Effector memory CD8-positive, alpha-beta T cell (primary cell): ENCODE data around the gene FMNL1.

Experiments used
- ATAC-seq: fragments of 150-1000 bp; cut with Tn5 transposase; replicated peaks from 2 replicates; pipeline ENCODE4 v1.10.0; 2021; ENCODE audit warnings: mild to moderate bottlenecking, moderate library complexity
- DNase-seq, 3 experiments: peaks; one replicate each; pipeline ENCODE4 v3.0.0; 2021
- H3K27ac Mint-ChIP-seq, 2 donors: one replicate each; pipeline ENCODE4 v1.8.0; 2022; ENCODE audit warnings: mild to moderate bottlenecking in 2 of 2, mixed read lengths in 2 of 2, moderate library complexity in 2 of 2
- H3K27me3 Mint-ChIP-seq, 2 donors: one replicate each; pipeline ENCODE4 v1.8.0; 2022; ENCODE audit warnings: mixed read lengths in 2 of 2
- H3K36me3 Mint-ChIP-seq: one replicate; pipeline ENCODE4 v1.8.0; 2022; ENCODE audit warnings: mild to moderate bottlenecking, moderate library complexity, mixed read lengths; ENCODE audit not compliant: insufficient read depth
- H3K4me1 Mint-ChIP-seq, 2 donors: one replicate each; pipeline ENCODE4 v1.8.0; 2022; ENCODE audit warnings: low read depth in 2 of 2, mixed read lengths in 2 of 2
- H3K4me3 Mint-ChIP-seq, 2 donors: one replicate each; pipeline ENCODE4 v1.8.0; 2022; ENCODE audit warnings: mild to moderate bottlenecking in 2 of 2, mixed read lengths in 2 of 2, moderate library complexity in 2 of 2
- H3K9me3 Mint-ChIP-seq, 2 donors: one replicate each; pipeline ENCODE4 v1.8.0; 2022; ENCODE audit warnings: mixed read lengths in 2 of 2
- total RNA-seq, 9 experiments: gene quantifications; one replicate each; lab custom pipeline; 2026; lab: John Stamatoyannopoulos, UW

The FMNL1 gene, protein sequence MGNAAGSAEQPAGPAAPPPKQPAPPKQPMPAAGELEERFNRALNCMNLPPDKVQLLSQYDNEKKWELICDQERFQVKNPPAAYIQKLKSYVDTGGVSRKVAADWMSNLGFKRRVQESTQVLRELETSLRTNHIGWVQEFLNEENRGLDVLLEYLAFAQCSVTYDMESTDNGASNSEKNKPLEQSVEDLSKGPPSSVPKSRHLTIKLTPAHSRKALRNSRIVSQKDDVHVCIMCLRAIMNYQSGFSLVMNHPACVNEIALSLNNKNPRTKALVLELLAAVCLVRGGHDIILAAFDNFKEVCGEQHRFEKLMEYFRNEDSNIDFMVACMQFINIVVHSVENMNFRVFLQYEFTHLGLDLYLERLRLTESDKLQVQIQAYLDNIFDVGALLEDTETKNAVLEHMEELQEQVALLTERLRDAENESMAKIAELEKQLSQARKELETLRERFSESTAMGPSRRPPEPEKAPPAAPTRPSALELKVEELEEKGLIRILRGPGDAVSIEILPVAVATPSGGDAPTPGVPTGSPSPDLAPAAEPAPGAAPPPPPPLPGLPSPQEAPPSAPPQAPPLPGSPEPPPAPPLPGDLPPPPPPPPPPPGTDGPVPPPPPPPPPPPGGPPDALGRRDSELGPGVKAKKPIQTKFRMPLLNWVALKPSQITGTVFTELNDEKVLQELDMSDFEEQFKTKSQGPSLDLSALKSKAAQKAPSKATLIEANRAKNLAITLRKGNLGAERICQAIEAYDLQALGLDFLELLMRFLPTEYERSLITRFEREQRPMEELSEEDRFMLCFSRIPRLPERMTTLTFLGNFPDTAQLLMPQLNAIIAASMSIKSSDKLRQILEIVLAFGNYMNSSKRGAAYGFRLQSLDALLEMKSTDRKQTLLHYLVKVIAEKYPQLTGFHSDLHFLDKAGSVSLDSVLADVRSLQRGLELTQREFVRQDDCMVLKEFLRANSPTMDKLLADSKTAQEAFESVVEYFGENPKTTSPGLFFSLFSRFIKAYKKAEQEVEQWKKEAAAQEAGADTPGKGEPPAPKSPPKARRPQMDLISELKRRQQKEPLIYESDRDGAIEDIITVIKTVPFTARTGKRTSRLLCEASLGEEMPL
- 148 to 630 (median 323) reads per million in 9 experiments for total RNA-seq

DNA sequence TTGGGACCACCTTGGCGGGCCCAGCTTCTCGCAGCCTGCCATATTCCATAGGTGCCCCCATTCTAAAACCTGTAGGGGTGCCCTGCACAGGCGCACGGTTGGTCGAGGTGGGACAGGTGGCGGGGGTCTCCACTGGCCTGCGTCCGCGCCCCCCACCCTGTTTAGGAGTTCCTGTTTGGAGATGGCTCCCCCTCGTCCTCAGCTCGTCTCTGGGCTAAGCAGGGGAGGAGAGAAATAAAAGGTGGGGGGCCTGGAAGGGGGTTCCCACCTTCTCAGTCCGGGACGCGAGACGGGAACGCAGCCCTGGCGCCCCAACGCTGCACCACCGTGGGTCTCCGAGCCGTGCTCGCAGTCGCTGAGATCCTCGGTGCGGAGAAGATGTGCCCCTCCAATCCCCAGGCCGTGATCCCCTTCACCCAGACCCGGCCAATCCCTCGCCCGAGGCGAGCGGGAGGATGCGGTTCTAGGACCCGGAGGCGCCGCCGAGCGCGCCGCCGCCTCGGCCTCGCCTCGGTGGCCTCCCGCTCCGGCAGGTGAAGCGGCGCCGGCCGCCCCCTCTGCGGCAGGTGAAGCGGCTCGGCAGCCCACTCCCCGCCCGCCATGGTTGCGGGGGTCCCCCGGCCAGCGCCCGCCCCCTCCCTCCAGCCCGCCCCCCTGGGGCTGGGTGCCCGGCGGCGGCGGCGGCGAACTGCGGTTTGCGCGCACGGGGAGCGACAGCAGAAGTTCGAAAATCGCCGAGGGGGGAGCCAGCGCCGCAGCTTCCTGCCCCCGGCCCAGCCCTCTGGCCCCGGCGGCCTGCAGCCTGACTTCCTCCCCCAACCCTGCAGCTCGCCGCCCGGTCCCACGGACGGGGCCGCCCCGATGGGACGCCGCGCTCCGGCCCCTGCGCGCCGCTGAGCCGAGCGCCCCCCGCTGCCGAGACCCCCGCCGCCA is at the start of gene FMNL1:
FMNL1 (plus strand) TSS at position 805 of the 933 bp plus-strand sequence. CDS start 240 bp downstream, outside the sequence.
- peaks cover 53 to 60% of the 10 kb centered on the region in 2 donors for H3K4me1 Mint-ChIP-seq
- ATAC-seq, result peak; percentile 13

DNA sequence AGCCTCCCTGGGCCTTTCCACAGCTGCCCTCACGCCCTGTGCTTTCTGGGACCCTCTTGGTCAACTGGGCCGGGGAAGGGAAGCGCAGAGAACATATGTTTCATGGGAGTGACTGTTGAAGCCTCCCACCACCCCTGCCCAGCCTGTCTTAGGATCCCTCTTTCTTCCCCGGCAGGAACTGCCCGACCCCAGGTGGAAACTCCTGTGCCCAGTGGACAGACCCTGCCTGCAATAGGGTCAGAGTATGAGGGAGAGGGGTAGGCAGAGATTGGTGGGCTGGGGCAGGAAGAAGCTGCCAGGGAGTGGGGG is 49.5 kb upstream of the FMNL1 start:
- Mint-ChIP-seq H3K9me3 (no peaks in the 10 kb centered on the region), H3K4me3 (peak overlapping the region in 1 of 2 donors; percentile 72), H3K27ac (peak overlapping the region; percentile 56 to 92), H3K36me3 (peaks cover 3% of the 10 kb centered on the region), H3K4me1 (peaks cover 13 to 16% of the 10 kb centered on the region in 2 donors), H3K27me3 (no peaks in the 10 kb centered on the region)
- DNase-seq, result no peak
- ATAC-seq, result no peak

More for the DNA sequence above, at the start of gene FMNL1:
- peak; percentile 55 to 60 (median 58) for DNase-seq
- Mint-ChIP-seq H3K27me3 (no peaks in the 10 kb centered on the region), H3K4me3 (peak within 1 kb of the TSS; percentile 97 to 98), H3K36me3 (peaks cover 70% of the 10 kb centered on the region), H3K9me3 (no peaks in the 10 kb centered on the region), H3K27ac (peak within 1 kb of the TSS; percentile 100)

DNA sequence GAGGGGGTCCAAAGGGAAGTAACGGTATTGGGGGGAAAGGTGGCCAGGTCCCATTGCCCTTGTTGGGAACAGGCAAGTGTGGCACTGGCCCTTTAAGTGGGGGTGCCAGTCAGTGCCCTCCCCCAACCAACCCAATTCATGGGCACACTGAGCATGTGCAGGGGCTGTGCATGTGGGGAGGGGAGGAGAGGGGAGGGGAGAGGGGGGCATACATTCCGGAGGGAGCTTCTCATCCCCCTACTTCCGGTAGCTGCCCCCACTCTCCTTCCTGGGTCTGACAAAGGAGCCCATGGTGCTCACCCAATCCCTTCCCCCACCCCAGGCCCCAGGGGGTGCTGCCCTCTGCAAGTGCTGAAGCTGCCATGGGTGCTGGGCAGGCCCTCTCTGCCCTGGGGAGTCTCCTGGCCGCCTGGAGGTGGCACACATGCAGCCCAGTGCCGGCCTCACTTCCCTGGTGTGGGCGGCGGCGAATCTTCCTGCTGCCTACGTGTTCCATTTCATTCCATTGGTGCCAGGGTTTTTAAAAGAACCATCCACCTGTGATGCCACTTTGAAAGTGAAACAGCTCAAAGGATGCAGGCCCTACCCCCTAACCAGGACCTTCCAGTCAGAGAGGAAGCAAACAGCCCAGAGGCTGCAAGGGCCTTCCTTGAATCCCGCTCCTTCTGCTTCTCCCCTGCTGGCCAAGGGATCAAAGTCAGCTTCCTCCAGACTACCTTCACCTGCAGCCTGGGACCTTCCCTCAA is 49.0 kb upstream of the FMNL1 start:
- Mint-ChIP-seq H3K4me3 (peak overlapping the region; percentile 69 to 72), H3K27ac (peak overlapping the region; percentile 88 to 92), H3K36me3 (peaks cover 3% of the 10 kb centered on the region), H3K27me3 (no peaks in the 10 kb centered on the region), H3K4me1 (peaks cover 13 to 16% of the 10 kb centered on the region in 2 donors), H3K9me3 (no peaks in the 10 kb centered on the region)
- peak; percentile 17 to 25 (median 23) for DNase-seq
- peak; percentile 77 for ATAC-seq

DNA sequence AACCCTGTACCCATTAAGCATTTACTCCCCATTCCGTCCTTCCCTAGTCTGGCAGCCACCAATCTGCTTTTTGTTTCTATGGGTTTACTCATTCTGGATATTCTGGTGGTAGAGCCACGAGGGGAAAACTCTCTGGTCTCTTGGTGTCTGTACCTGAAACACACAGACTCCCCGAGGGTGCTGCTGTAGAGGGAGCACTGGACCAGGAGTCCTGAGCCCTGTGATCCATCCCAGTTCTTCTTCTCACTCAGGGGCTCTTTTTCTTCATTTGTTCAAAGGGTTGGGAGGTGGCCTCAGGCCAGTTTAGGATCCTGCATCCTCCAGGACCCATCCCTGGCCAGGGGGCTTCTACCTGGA is 45.9 kb upstream of the FMNL1 start:
- no peak for DNase-seq
- Mint-ChIP-seq H3K27ac (no peak overlapping the region), H3K4me1 (peaks cover 12 to 13% of the 10 kb centered on the region in 2 donors), H3K9me3 (no peaks in the 10 kb centered on the region), H3K36me3 (peaks cover 3% of the 10 kb centered on the region), H3K27me3 (no peaks in the 10 kb centered on the region), H3K4me3 (no peak overlapping the region)
- no peak for ATAC-seq

DNA sequence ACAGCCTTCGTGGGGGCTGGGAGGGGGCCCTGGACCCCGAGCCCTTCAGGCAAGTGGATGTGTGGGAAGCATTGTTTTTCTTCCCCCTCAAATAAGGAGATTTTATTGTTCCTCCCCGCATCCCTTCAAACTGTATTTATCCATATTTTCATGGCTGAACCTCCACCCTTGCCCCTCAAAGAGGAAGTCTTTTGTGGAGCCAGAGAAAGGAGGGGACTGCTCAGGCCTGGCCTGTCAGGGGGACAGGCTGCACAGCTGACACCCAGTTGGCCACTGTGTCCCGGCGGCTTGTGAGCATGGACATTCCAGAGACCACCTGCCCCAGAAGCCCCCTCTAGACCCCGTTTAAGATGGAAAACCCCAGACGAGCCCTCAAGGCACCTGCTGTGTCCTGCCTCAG is 44.1 kb upstream of the FMNL1 start:
- ATAC-seq (no peak), DNase-seq (no peak)
- Mint-ChIP-seq H3K4me1 (peaks cover 6% of the 10 kb centered on the region in 2 donors), H3K36me3 (peaks cover 3% of the 10 kb centered on the region), H3K9me3 (no peaks in the 10 kb centered on the region), H3K4me3 (no peak overlapping the region), H3K27ac (no peak overlapping the region), H3K27me3 (no peaks in the 10 kb centered on the region)

DNA sequence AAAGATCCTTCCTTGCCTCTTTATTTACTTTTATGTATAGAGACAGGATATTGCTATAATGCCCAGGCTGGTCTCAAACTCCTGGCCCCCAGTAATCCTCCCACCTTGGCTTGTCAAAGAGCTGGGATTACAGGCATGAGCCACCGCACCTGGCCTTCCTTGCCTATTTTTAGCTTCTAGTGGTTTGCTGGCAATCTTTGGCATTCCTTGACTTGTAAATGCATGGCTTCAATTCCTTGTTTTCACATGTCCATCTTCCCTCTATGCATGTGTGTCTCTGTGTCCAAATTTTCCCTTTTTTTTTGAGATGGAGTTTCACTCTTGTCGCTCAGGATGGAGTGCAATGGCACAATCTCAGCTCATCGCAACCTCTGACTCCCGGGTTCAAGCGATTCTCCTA is 37.5 kb upstream of the FMNL1 start:
- Mint-ChIP-seq H3K4me1 (no peaks in the 10 kb centered on the region), H3K27ac (no peak overlapping the region), H3K4me3 (no peak overlapping the region), H3K27me3 (no peaks in the 10 kb centered on the region), H3K9me3 (no peaks in the 10 kb centered on the region), H3K36me3 (no peaks in the 10 kb centered on the region)
- DNase-seq (no peak), ATAC-seq (no peak)

DNA sequence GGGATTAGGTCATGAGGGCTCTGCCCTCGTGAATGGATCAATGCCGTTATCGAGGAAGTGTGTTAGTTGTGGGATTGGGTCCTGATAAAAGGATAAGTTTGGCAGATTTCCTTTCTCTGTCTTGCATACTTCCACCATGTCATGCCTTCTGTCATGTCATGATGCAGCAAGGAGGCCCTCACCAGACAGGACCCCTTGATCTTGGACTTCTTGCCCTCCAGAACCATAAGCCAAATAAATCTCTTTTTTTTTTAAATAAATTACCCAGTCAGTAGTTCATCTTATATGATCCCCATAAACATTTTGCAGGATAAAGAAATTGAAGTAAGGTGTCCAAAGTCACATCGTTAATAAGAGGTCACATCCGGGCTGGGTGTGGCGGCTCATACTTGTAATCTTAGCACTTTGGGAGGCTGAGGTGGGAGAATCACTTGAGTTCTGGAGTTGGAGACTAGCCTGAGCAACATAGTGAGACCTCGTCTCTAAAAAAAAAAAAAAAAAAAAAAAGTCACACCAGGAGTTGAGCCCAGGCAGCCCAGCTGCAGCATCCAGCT is 34.8 kb upstream of the FMNL1 start:
- Mint-ChIP-seq H3K4me1 (no peaks in the 10 kb centered on the region), H3K27me3 (no peaks in the 10 kb centered on the region), H3K36me3 (no peaks in the 10 kb centered on the region), H3K4me3 (no peak overlapping the region), H3K9me3 (no peaks in the 10 kb centered on the region), H3K27ac (no peak overlapping the region)
- ATAC-seq, result no peak
- DNase-seq, result no peak

DNA sequence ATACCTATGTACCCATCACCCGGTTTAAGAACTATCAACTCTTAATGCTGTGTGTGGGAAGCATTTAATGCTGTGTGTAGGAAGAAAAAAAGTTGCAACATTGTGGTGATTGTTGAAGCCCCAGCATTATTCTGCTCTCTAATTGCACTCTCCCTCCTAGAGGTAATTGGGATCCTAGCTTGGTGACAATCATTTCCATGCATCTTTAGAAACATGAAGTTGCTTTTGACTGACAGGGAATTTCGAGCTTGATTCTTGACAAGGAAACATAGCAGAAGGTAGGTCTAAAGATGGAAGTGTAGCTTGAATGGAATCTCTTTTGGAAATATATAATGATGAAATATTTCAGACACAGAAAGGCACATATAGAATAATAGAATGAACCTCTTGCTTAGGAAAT is 32.7 kb upstream of the FMNL1 start:
- H3K27ac Mint-ChIP-seq, result no peak overlapping the region
- DNase-seq (no peak), ATAC-seq (no peak)

DNA sequence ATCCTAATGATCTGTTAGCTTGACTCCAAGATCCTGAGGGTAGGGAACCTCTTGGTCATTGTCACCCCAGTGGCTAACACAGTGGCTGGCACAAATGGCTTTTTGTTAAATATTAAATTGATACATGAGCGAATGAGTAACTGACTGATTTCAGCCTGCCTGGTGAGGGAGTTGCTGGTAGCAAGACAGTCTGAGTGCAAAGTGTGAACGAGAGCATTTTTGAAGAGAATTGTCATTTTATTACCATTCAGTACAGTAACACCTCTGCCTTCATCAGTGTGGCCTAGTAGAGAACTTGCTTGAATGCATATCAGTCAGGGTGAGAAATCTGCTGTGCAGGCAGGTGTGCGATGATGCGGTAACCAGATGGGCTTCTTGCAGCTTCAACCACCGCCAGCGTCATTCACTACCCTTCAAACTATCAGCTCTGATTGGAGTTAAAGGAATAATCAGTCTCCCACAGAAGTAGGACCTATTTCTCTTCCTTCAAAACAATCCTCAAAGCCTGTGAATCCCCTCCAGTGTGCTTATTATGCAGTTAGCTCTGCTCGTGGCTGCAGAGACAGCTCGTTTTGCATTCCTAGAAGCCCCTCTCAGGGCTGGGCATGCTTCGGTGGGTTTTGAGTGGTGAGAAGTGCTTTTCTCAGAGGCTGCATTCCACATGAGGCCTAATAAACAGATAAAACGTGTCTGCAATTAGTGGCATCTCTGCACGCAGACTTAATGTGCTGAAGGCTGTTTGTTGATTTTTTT is 31.0 kb upstream of the FMNL1 start:
- no peak overlapping the region for H3K27ac Mint-ChIP-seq
- no peaks in the 10 kb centered on the region for H3K9me3 Mint-ChIP-seq
- no peak for DNase-seq
- no peaks in the 10 kb centered on the region for H3K27me3 Mint-ChIP-seq
- no peak overlapping the region for H3K4me3 Mint-ChIP-seq
- no peaks in the 10 kb centered on the region for H3K4me1 Mint-ChIP-seq
- no peak for ATAC-seq
- no peaks in the 10 kb centered on the region for H3K36me3 Mint-ChIP-seq

More for the DNA sequence above, 32.7 kb upstream of the FMNL1 start:
- H3K4me1 Mint-ChIP-seq, result no peaks in the 10 kb centered on the region
- no peaks in the 10 kb centered on the region for H3K9me3 Mint-ChIP-seq
- H3K27me3 Mint-ChIP-seq, result no peaks in the 10 kb centered on the region
- H3K4me3 Mint-ChIP-seq, result no peak overlapping the region
- H3K36me3 Mint-ChIP-seq, result no peaks in the 10 kb centered on the region

DNA sequence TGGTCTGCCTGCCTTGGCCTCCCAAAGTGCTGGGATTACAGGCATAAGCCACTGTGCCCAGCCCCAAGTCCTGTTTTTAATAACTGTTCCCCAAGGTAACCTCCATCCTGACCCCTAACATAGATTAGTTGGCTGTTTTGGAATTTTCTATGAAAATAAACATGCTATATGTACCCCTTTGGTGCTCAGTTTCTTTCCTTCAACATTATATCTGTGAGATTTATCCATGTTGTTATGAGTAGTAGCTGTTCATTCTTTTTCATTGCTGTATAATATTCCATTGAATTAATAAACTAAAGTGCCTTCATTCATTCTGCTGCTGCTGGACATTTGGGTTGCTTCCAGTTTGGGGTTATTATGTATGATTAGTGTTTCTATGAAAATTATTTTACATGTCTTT is 26.3 kb upstream of the FMNL1 start:
- no peak overlapping the region for H3K4me3 Mint-ChIP-seq
- H3K27me3 Mint-ChIP-seq, result no peaks in the 10 kb centered on the region
- H3K36me3 Mint-ChIP-seq, result no peaks in the 10 kb centered on the region
- H3K4me1 Mint-ChIP-seq, result no peaks in the 10 kb centered on the region
- H3K27ac Mint-ChIP-seq, result no peak overlapping the region
- DNase-seq (no peak), ATAC-seq (no peak)
- H3K9me3 Mint-ChIP-seq, result no peaks in the 10 kb centered on the region

DNA sequence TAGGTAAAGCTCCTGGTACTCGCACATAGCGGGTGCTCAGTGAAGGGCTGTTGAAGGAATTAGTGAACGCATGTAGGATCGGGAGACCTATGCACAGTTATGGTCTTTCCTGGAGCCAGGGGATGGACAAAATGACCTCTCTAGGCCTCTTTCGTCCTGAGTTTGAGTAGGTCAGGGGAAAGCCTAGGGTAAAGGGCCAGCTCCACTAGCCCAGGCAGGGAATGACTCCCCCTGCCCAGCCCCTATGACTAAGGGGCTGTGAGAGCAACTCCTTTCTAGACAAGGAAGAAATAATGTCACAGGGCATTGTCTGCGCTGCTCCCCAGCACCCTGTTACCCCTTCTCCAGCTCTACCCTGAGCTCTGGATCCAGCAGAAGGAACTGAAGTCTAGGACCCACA is 24.6 kb upstream of the FMNL1 start:
- DNase-seq, result no peak
- no peak for ATAC-seq
- Mint-ChIP-seq H3K36me3 (no peaks in the 10 kb centered on the region), H3K27ac (no peak overlapping the region), H3K4me3 (no peak overlapping the region), H3K27me3 (no peaks in the 10 kb centered on the region), H3K4me1 (no peaks in the 10 kb centered on the region), H3K9me3 (no peaks in the 10 kb centered on the region)
